GM12891 (cell line): ENCODE results near the gene ZNF236.

Experiments used
- POLR2A ChIP-seq: IDR thresholded peaks from 2 replicates; pipeline ENCODE4 v1.6.1; 2011; ENCODE audit warnings: low read depth, low read length, control low read depth
- POLR2AphosphoS5 ChIP-seq: IDR thresholded peaks from 2 replicates; pipeline ENCODE4 v1.6.1; 2011; ENCODE audit warnings: low read depth, low read length, control low read depth
- SPI1 ChIP-seq: IDR thresholded peaks from 2 replicates; pipeline ENCODE4 v1.6.1; 2011; ENCODE audit warnings: low read depth, low read length, control low read depth

GRCh38 chr18:76860411-76860810 lies 38.1 kb downstream of the ZNF236 start:
- TF ChIP-seq POLR2AphosphoS5, result no peak
- no peak for TF ChIP-seq POLR2A
- TF ChIP-seq SPI1, result no peak
